ENCODE data around the gene PPP2R3A.
"Not testable (repeated sequence)": the region's sequence is repeated elsewhere in the genome, so short reads cannot be mapped to it uniquely, and the experiment has no call there.

The PPP2R3A gene

DNA sequence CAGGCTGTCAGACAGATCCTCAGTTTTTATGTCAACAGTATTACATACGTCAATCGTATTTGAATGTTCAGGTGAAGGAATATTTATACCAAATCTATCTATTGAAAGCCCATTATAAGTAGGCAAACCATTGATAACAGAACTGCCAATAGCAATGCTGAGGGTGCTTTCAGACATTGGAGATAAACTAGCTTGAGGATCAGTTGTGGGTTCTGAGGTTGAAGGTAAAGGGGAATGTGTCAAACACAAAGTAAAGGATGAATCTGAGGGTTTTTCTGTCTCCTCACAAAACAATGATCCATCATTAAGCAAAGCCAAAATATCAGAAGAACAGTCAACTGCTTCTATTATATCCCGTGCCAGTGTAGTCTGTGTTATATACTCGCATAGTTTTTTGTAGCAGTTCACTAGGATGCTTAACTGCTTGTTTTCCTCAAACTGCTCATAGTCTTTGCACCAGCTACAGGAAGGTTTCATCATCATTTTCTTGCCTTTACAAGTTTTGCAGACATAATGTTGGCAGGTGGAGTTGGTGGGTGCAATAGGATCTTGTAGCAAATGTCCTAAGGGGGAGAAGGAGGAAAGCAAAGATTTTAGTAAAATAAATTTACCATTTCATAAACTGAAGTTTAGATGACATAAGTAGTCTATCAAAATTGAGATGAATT is 186.8 kb downstream of the PPP2R3A start:
- DNase-seq, result no peak

DNA sequence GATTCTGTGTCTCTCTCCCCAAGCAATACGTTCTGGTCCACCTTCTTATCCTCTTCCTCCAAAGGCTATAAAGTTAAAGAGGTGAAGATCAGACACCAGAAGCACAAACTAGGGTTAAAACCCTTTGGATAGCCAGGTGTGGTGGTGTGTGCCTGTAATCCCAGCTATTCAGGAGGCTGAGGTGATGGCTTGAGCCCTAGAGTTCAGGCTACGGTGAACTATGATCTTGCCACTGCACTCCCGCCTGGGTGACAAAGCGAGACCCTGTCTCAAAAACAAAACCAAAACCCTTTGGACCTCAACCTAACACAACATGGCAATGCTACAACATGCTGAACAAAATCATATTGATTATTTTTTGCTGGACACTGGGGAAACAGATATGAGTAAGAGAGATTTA is 187.4 kb downstream of the PPP2R3A start:
- no peak for DNase-seq

DNA sequence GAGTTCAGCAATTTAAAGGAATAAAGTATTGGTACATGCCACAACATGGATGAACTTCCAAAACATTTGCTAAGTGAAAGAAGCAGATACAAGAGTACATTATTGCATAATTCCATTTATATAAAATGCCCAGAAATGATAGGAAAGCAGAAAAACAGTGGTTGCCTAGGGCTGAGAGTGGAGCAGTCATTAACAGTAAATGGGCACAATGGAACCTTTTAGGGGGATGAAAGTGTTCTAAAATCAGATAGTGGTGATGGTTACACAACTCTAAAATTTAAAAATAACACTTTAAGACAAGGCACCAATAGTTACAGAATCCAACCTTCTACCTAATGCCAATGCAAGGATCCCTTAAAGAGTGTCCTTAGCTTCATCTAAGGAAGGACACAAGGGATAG is 196.0 kb downstream of the PPP2R3A start:
- no peak for DNase-seq

DNA sequence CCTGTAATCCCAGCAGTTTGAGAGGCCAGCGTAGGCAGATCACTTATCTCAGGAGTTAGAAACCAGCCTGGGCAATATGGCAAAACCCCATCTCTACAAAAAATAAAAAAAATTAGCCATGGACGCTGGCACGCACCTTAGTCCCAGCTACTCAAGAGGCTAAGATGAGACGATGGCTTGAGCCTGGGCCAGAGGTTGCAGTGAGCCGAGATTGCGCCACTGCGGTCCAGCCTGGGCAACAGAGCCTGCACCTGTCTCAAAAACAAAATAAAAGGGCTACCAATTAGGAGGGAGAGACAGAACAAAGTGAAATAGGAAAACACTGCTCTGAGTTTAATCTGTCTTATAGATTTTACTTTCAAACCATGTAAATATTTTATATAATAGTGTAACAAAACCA is 196.8 kb downstream of the PPP2R3A start:
- DNase-seq, result no peak

DNA sequence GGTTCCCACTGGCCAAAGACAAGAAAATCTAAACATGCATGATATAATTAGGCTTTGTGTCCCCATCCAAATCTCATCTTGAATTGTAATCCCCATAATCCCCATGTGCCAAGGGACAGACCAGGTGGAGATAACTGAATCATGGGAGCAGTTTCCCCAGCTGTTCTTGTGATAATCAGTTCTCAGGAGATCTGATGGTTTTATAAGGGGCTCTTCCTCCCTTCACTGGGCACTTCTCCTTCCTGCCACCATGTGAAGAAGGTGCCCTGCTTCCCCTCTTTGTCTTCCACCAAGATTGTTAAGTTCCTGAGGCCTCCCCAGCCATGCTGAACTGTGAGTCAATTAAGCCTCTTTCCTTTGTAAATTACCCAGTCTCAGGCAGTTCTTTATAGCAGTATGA is 198.1 kb downstream of the PPP2R3A start:
- not testable (repeated sequence) for DNase-seq

DNA sequence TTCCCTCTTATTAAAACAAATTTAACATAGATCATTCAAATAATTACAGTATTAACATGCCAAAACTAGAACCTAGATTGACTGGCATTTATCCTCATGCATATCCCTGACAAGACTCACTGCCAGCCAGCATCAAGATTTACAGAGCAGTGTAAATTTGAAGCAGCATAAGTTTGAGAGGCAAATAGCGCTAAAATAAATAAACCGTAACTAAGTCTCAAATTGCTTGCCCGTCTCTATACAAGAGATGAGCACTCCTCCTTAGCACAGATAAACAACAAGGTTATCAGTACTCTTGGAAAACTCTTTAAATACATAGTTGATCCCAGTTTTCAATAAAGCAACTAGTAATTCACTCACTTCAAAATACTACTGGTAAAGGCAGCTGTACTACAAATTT is 201.0 kb downstream of the PPP2R3A start:
- no peak for DNase-seq

DNA sequence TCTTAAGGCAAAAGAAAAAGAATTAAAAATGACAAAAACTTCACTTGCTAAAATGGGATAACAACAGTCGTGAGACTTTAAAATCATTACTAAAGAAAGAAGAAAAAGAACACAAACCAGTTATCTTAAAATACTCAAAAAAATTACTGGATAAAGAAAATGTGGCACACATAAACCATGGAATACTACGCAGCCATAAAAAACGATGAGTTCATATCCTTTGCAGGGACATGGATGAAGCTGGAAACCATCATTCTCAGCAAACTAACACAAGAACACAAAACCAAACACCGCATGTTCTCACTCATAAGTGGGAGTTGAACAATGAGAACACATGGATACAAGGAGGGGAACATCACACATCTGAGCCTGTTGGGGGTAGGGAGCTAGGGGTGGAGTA is 202.7 kb downstream of the PPP2R3A start:
- not testable (repeated sequence) for DNase-seq

DNA sequence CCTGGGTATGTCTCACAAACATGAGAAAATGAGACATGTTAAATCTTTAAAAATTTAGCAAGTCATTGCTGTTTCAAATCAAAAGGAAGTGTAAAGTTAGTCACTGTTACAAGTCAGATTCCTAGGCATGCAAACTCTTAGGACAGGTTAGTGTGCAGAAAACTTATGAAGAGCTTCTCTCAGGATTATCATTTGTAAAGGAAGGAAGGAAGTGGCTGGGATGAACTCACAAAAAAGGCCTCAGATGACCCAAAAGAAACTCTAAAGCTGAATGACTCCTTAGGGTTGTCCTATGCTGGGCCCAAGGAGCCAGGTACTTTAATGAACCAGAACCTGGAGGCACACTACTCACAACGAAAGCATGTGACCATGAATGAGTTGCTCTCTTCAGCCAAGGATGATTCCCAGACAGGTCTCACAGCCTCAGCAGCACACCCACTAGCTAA is 205.6 kb downstream of the PPP2R3A start:
- no peak for DNase-seq

DNA sequence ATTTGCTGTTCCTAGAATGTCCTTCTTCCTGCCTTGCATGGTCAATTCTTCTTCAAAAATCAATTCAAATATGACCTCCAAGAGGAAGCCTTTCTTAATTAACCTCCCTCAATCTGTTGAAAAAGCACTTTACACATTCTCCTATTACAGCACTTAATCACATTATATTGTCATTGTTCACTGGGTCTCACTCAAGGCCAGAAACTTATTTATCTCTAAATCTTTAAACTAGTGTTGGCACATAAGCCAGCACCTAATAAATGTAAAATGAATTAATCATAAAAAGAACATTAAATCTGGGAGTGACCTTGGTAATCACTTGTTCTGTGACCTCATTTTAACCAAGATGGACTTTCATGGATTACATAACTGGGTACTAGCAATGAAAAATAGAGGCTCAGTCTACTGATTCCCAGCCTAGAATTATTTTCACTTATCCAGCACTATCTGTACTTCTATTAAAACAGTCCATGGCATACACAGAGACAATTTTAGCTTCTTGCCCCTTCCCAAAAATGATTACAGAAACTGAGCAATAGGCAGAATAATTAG is 208.5 kb downstream of the PPP2R3A start:
- DNase-seq, result no peak

DNA sequence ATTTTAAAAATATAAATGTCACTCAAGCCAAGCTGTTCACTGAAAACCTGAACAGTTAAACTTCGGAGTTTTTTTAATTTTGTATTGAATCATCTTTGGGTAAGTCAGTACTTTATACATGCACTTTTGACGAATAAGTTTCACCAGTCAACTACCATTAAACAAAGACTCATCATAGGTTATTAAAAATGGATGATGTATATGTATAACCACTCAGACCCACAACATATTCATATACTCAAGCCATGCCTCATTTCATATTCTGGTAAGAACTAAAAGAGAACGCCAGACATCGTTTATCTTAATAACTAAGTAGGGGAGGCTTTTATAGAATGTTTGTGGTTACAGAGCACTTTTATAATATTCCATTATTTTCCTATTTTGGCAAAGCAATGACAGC is 212.3 kb downstream of the PPP2R3A start:
- DNase-seq, result peak; percentile 12

DNA sequence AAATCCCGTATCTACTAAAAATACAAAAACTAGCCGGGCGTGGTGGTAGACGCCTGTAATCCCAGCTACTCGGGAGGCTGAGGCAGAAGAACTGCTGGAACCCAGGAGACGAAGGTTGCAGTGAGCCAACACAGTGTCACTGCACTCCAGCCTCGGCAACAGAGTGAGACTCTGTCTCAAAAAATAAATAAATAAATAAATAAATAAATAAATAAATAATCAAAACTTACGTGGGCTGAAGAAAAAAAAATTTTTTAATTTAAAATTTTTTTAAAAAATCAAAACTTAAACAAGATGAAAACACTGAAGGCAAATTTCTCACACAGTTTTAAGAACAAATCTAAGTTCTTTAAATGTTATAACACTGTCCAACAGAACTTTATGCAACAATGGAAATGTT is 216.2 kb downstream of the PPP2R3A start:
- DNase-seq, result no peak

DNA sequence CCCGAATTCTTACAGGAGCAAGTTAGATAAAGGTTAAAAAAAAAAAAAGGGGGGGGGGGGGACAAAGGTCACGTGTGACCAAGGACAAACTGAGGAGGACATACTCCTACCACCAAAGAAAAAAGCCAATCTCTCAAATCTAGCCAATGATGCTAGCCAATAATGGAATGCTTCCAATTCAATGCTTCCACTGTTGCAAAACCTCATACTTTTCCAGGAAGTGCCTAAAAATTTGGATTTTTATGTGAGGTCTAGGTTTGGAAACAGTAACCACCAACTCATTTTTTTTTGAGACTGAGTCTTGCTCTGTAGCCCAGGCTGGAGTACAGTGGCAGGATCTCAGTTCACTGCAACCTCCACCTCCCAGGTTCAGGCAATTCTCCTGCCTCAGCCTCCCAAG is 219.2 kb downstream of the PPP2R3A start:
- peak; percentile 36 for DNase-seq

DNA sequence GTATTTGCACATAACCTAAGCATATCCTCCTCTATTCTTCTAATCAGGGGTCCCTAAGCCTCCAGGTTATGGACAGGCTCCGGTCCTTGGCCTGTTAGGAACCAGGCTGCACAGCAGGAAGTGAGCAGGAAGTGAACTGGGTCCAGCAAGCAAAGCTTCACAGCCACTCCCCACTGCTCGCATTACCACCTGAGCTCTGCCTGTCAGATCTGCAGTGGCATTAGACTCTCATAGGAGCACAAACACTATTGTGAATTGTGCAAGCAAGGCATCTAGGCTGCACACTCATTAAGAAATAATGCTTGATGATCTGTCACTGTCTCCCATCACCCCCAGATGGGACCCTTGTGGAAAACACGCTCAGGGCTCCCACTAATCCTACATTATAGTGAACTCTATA is 220.8 kb downstream of the PPP2R3A start:
- DNase-seq, result peak; percentile 13

DNA sequence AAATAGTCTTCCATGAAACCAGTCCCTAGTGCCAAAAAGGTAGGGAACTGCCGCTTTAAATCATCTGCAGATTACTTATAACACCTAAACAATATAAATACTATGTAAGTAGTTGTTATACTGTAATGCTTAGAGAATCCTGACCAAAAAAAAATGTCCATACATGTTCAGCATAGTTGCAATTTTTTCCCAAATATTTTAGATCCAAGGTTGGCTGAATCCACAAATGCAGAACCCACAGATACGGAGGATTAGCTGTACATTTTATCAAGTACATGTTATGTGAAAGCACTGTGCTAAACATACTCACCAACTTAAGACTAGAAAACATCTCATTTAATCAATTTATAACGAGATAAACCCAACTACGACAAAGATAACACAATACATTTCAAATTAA is 221.3 kb downstream of the PPP2R3A start:
- peak; percentile 68 for DNase-seq

DNA sequence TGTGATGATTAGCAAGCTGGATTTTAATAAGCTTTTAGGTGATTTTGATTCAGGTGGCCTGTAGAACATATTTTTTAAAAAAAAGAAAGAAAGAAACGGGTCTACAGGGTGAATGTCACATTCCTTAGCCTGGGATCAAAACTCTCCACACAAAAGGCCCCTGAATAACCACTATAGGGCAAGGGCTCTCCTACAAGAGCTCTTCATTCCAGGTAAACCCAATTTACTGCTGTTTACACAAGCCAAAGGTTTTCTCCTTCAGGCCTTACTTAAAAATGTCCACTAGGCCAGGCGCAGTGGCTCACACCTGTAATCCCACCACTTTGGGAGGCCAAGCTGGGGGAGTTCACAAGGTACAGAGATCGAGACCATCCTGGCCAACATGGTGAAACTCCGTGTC is 222.3 kb downstream of the PPP2R3A start:
- no peak for DNase-seq

DNA sequence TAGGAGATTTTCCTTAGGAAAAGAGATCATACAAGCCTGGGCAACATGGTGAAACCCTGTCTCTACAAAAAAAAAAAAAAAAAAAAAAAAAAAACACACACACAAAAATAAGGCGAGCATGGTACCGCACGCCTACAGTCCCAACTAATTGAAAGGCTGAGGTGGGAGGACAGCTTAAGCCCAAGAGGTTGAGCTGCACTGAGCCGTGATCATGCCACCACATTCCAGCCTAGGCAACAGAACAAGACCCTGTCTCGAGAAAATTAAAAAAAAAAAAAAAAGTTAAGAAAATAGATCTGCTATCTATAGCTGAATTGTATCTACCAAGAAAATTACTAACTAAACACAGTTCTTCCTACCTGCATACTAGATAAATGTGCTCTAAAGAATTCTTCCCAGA is 223.5 kb downstream of the PPP2R3A start:
- no peak for DNase-seq

DNA sequence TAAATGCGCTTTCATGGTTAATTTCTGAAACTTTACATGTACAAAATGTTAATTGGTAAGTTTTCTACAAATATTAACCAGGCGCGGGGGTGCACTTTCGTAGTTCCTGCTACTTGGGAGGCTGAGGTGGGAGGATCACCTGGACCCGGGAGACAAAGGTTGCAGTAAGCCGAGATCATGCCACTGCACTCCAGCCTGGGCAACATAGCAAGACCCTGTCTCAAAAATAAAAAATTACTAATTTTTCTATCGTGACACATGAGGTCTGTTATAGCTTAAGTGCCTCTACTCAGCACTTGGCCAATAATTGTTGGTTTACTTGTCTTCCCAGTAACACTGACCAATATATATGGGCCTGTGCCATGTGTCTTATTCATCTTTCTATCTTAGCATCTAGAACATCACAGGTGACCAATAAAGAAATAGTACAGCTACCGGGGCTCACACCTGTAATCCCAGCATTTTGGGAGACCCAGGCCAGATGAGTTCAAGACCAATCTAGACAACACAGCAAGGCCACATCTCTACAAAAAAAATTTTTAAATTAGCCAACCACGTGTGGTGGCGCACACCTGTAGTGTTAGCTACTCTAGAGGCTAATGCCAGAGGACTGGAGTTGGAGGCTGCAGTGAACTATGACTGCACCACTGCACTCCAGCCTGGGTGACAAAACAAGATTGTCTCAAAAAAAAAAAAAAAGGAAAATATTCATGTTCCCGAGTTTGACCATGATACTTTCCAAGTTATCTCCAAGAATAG is 224.5 kb downstream of the PPP2R3A start:
- DNase-seq, result no peak

DNA sequence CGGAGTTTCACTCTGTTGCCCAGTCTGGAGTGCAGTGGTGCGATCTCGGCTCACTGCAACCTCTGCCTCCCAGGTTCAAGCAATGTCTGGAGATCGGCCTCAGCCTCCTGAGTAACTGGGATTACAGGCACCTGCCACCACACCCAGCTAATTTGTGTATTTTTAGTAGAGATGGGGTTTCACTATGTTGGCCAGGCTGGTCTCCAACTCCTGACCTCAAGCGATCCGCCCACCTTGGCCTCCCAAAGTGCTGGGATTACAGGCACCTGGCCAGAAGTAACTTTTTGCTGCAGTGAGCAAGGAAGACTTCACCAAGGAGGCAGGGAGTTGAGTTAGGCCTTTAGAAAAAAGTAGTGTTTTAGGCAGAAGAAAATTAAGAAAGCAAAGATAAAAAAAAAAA is 226.7 kb downstream of the PPP2R3A start:
- DNase-seq, result not testable (repeated sequence)

DNA sequence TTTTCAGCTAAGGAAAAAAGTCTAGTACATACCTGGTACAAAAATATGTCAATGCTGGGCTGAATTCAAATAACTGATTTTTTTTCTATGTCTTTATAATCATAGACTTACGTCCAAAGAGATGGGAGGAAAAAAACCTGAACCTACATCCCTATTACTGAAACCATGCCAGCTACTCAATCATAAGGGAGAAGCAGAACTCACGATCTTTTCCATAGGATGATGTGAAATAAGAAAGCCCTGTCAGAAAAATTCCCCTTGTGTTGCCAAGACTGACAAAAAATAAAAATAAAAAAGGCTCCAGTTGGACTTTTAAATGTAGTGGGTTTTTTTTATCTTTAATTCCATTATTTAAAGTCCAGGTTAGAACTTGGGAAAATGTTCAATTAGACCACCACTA is 227.3 kb downstream of the PPP2R3A start:
- DNase-seq, result no peak

DNA sequence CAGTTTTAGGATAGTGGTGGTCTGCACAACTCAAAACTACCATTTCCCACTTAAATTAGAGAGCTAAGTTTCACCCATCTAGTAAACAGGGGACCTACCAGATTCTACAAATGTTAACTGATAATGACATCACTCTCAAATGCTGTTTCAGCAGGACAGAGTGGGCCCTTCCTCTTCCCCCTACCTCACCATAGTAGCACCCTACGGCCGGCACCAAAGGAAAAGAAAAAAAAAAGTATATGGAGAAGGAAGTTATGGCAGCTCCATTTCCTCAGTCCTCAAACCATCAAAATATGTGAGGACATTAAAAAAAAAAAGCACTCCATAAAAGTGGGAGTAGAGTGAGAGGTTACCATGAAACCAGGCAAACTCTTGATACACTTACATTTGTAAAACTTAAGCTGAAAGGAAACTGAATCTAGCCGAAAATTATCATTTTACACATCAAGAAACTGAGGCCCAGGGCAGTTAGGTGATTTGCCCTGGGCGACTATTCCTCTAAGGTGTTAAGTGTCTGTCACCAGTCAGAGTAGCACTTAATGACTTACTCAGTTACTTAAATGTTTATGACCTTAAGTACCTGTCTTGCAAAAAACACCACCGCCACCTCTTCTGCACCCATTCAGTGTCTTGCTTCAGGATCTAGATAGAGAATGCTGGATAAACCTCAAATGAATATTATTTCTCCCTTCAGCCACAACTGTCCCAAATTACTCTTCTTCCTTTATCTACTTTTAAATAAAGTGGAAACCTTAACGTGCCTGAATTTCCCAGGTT is 227.9 kb downstream of the PPP2R3A start:
- DNase-seq, result no peak

DNA sequence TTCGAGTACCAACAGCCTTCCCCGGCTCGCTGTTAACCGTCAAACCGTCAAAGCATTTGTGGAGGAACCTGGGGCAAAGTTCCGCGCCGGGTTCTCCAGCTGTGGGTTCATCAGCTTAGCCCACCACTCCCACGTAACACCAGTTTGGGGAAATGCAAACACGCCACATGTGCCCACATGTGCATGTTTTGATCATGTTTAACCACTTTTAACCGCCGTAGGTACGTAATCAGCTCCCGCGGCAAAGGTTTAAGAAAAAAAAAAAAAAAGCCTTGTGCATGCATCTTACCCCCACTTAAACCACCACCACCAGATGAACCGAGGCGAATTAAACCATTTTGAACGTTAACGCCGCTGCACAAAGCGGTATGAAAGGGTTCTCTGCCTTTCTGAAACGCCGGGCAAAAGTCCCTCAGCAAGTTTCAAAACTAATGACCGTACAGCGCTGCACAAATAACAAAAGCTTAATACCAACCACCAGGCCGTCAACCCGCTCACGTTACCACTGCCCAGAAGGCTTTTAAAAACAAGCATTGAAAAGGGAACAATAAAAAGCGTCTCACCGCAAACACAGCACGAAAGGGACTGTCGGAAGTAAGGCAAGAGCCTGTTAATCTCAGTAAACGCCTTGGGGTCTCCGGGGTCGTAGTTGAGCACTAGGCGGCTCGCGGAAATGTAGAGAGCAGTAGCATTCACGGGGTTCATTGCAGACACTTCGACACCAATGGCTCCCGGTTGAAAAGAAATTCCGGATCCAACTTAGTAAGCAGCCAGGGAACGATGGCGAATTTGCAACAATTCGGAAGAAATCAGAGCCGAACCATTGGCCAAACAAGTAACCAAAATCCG is 229.1 kb downstream of the PPP2R3A start:
- peak; percentile 13 for DNase-seq
